ENCODE measurements around the gene DSEL.

DSEL gene

GRCh38 chr18:67516539-67517443, at the start of gene DSEL:
TSS of gene DSEL (minus strand) at chr18:67516720. CDS start at chr18:67514608, 2,112 bp downstream.
- peak; percentile 96 to 100 (median 98) for DNase-seq (ENCODE audit: low read depth in 4 of 4, low spot score in 1 of 4)

- DNase-seq (ENCODE audit: low read depth in 4 of 4, low spot score in 1 of 4) = no peak
Observed at GRCh38 chr18:67553437-67553836, 36.9 kb upstream of the DSEL start.

- no peak for DNase-seq (ENCODE audit: low read depth in 4 of 4, low spot score in 1 of 4)
Observed at GRCh38 chr18:67550872-67551520, 34.5 kb upstream of the DSEL start.

GRCh38 chr18:67549946-67550345, 33.4 kb upstream of the DSEL start:
- DNase-seq (ENCODE audit: low read depth in 4 of 4, low spot score in 1 of 4) = no peak

GRCh38 chr18:67545681-67546080, 29.2 kb upstream of the DSEL start:
- DNase-seq (ENCODE audit: low read depth in 4 of 4, low spot score in 1 of 4) = no peak

- no peak for DNase-seq (ENCODE audit: low read depth in 4 of 4, low spot score in 1 of 4)
Observed at GRCh38 chr18:67540559-67540958, 24.0 kb upstream of the DSEL start.

GRCh38 chr18:67531929-67532328, 15.4 kb upstream of the DSEL start:
- no peak for DNase-seq (ENCODE audit: low read depth in 4 of 4, low spot score in 1 of 4)

GRCh38 chr18:67525328-67526099, 9.0 kb upstream of the DSEL start:
- no peak for DNase-seq (ENCODE audit: low read depth in 4 of 4, low spot score in 1 of 4)

- DNase-seq (ENCODE audit: low read depth in 4 of 4, low spot score in 1 of 4) = no peak
Observed at GRCh38 chr18:67520351-67520921, 3.9 kb upstream of the DSEL start.

- DNase-seq (ENCODE audit: low read depth in 4 of 4, low spot score in 1 of 4) = no peak
Observed at GRCh38 chr18:67519592-67519991, 3.1 kb upstream of the DSEL start.

GRCh38 chr18:67518566-67518965, 2.0 kb upstream of the DSEL start:
- no peak for DNase-seq (ENCODE audit: low read depth in 4 of 4, low spot score in 1 of 4)

- no peak for DNase-seq (ENCODE audit: low read depth in 4 of 4, low spot score in 1 of 4)
Observed at GRCh38 chr18:67517444-67517765, 885 bp upstream of the DSEL start.

GRCh38 chr18:67515942-67516538, 480 bp downstream of the DSEL start:
- peak; percentile 4 to 43 (median 7) for DNase-seq (ENCODE audit: low read depth in 4 of 4, low spot score in 1 of 4)

GRCh38 chr18:67514901-67515540, 1.5 kb downstream of the DSEL start:
- no peak for DNase-seq (ENCODE audit: low read depth in 4 of 4, low spot score in 1 of 4)

- no peak for DNase-seq (ENCODE audit: low read depth in 4 of 4, low spot score in 1 of 4)
Observed at GRCh38 chr18:67514465-67514864, 2.1 kb downstream of the DSEL start.

GRCh38 chr18:67513280-67513679, 3.2 kb downstream of the DSEL start:
- no peak for DNase-seq (ENCODE audit: low read depth in 4 of 4, low spot score in 1 of 4)

- DNase-seq (ENCODE audit: low read depth in 4 of 4, low spot score in 1 of 4) = no peak
Observed at GRCh38 chr18:67511840-67512239, 4.7 kb downstream of the DSEL start.

- DNase-seq (ENCODE audit: low read depth in 4 of 4, low spot score in 1 of 4) = no peak
Observed at GRCh38 chr18:67510831-67511230, 5.7 kb downstream of the DSEL start.

- DNase-seq (ENCODE audit: low read depth in 4 of 4, low spot score in 1 of 4) = no peak
Observed at GRCh38 chr18:67509741-67510391, 6.7 kb downstream of the DSEL start.

- DNase-seq (ENCODE audit: low read depth in 4 of 4, low spot score in 1 of 4) = no peak
Observed at GRCh38 chr18:67508146-67508545, 8.4 kb downstream of the DSEL start.
